ENCODE data around the gene DNAAF3.
"Not testable (repeated sequence)": the region's sequence is repeated elsewhere in the genome, so short reads cannot be mapped to it uniquely, and the experiment has no call there.

DNAAF3 gene

GRCh38 chr19:55173714-55174409 is 7.4 kb upstream of the DNAAF3 start:
- in situ Hi-C loops (cut with HindIII; ENCODE audit: low pct_ligation_motif_present, low sequenced_read_pairs): loop anchor here (10.0 kb wide), 1 partner anchor 59 kb away; the partner anchor contains the start of gene PPP1R12C
- peak; percentile 62 for DNase-seq
- Histone ChIP-seq H3K27ac (no peak overlapping the region), H3K27me3 (replicated peaks) (no peaks in the 10 kb centered on the region), H3K36me3 (replicated peaks) (no peaks in the 10 kb centered on the region), H3K4me3 (ENCODE audit: low read depth, low read length) (peak overlapping the region; percentile 50)
- peak; percentile 23 for TF ChIP-seq CTCF (IDR thresholded peaks at IDR 0.05; ENCODE audit: low read depth, low read length, missing control alignments)

- Histone ChIP-seq H3K4me3 (ENCODE audit: low read depth, low read length) (peak overlapping the region; percentile 50), H3K27me3 (replicated peaks) (no peaks in the 10 kb centered on the region), H3K27ac (no peak overlapping the region), H3K36me3 (replicated peaks) (no peaks in the 10 kb centered on the region)
- DNase-seq: no peak
- TF ChIP-seq CTCF (IDR thresholded peaks at IDR 0.05; ENCODE audit: low read depth, low read length, missing control alignments): no peak
- in situ Hi-C loops (cut with HindIII; ENCODE audit: low pct_ligation_motif_present, low sequenced_read_pairs): loop anchor here (10.0 kb wide), 1 partner anchor 58 kb away; the partner anchor contains the start of gene PPP1R12C
These were observed 6.8 kb upstream of the DNAAF3 start for GRCh38 chr19:55173186-55173713.

GRCh38 chr19:55172741-55173140 is 6.3 kb upstream of the DNAAF3 start:
- no peaks in the 10 kb centered on the region for H3K27me3 ChIP-seq (replicated peaks)

GRCh38 chr19:55172318-55172717 is 5.9 kb upstream of the DNAAF3 start:
- in situ Hi-C loops (cut with HindIII; ENCODE audit: low pct_ligation_motif_present, low sequenced_read_pairs): loop anchor here (10.0 kb wide), 1 partner anchor 58 kb away; the partner anchor contains the start of gene PPP1R12C
- H3K27me3 ChIP-seq (replicated peaks); DNase-seq; H3K36me3 ChIP-seq (replicated peaks); H3K4me3 ChIP-seq (ENCODE audit: low read depth, low read length); H3K27ac ChIP-seq: not testable (repeated sequence)

More at GRCh38 chr19:55172741-55173140, 6.3 kb upstream of the DNAAF3 start:
- peak; percentile 34 for TF ChIP-seq CTCF (IDR thresholded peaks at IDR 0.05; ENCODE audit: low read depth, low read length, missing control alignments)
- DNase-seq: peak; percentile 62
- Histone ChIP-seq H3K27ac (no peak overlapping the region), H3K36me3 (replicated peaks) (no peaks in the 10 kb centered on the region), H3K4me3 (ENCODE audit: low read depth, low read length) (peak overlapping the region; percentile 50)
- in situ Hi-C loops (cut with HindIII; ENCODE audit: low pct_ligation_motif_present, low sequenced_read_pairs): loop anchor here (10.0 kb wide), 1 partner anchor 58 kb away; the partner anchor contains the start of gene PPP1R12C

GRCh38 chr19:55171440-55171839 is 5.0 kb upstream of the DNAAF3 start:
- no peaks in the 10 kb centered on the region for H3K36me3 ChIP-seq (replicated peaks)
- H3K4me3 ChIP-seq (ENCODE audit: low read depth, low read length): no peak overlapping the region
- no peaks in the 10 kb centered on the region for H3K27me3 ChIP-seq (replicated peaks)
- DNase-seq: no peak
- in situ Hi-C loops (cut with HindIII; ENCODE audit: low pct_ligation_motif_present, low sequenced_read_pairs): loop anchor here (10.0 kb wide), 1 partner anchor 57 kb away; the partner anchor contains the start of gene PPP1R12C
- H3K27ac ChIP-seq: no peak overlapping the region
- TF ChIP-seq CTCF (IDR thresholded peaks at IDR 0.05; ENCODE audit: low read depth, low read length, missing control alignments): no peak

- no peak for DNase-seq
- no peak for TF ChIP-seq CTCF (IDR thresholded peaks at IDR 0.05; ENCODE audit: low read depth, low read length, missing control alignments)
- Histone ChIP-seq H3K27ac (no peak overlapping the region), H3K27me3 (replicated peaks) (no peaks in the 10 kb centered on the region), H3K4me3 (ENCODE audit: low read depth, low read length) (no peak overlapping the region), H3K36me3 (replicated peaks) (no peaks in the 10 kb centered on the region)
- in situ Hi-C loops (cut with HindIII; ENCODE audit: low pct_ligation_motif_present, low sequenced_read_pairs): no loop called here
These were observed 2.7 kb upstream of the DNAAF3 start for GRCh38 chr19:55169136-55169535.

Data from brain microvascular endothelial cell (primary cell).